RCC 7860 (cell line): ENCODE measurements around the gene PPAT.

Experiments used
- DNase-seq: peaks from one replicate; pipeline ENCODE4 v3.0.0-alpha.2; 2015; ENCODE audit warnings: low spot score
- FAIRE-seq: peaks from 2 replicates; lab custom pipeline; 2012; peaks lifted over from hg19 to GRCh38; lab: Jason Lieb, UNC

PPAT gene

DNA sequence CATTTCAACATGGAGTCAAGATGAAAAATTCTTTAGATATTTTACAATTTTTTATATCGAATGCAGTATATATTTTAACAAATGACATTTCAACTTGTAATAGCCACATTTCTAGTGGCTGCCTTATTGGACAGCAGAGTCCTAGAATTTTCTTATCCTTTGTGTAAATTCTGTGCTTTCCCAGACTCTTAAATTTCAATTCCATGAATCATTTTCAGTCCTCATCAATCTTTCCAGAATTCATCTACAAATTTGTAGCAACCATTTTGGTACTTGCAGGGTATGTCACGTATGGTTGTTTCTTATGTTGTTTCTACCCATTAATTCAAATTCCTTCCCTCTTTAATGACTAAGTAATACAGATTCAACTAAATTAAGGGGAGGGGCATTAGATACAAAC is 3.4 kb upstream of the PPAT start:
- DNase-seq (no peak), FAIRE-seq (no peak)

DNA sequence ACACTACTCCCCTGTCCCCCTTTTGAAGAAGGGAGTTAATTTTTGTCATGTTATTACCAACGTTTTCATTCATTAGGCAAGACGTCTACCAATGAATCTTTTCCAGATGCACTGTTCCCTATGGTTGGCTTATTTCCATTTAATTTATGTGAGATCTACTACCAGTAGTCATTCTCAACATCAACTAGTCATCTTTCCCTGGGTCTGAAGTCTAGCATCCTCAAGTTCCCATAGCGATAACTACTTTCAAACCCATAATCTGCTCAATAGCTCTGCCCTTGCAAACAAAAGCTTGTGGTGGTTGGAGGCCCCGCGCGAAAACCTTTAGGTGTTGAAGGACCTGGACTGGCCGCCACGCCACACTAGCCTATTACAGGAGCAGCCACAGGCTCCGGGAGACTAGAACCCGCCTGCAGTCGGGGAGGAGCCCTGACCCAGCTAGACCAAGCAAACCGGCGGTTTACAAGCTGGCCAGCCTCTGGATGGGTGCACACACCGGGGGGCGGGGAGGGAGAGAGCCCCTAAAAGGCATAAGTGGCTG is 746 bp downstream of the PPAT start:
- DNase-seq = peak; percentile 63
- FAIRE-seq = no peak

DNA sequence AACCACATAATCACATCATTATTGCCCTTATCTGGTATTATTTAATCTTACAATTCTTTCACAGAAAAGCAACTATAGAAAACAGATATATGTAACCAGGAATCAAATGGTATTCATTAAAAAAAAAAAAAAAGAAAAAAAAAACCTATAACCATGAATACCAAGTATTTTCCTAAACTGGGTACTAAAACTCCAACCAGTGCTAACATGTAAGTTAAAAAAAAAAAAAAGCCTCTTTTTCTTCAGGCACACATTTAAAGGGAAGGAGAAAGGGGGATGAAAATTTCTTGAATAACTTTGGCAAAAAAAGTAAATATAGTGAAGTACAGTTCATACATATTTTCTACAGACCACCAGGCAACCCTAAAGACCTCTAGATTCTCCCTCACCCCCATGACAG is 2.1 kb downstream of the PPAT start:
- no peak for DNase-seq

GRCh38 chr4:56430203-56430602 is 5.2 kb downstream of the PPAT start:
- no peak for DNase-seq

More for the DNA sequence above, 2.1 kb downstream of the PPAT start:
- no peak for FAIRE-seq

GRCh38 chr4:56427179-56427578 is 8.2 kb downstream of the PPAT start:
- no peak for DNase-seq
- FAIRE-seq = no peak

More at GRCh38 chr4:56430203-56430602, 5.2 kb downstream of the PPAT start:
- FAIRE-seq = no peak

- DNase-seq (no peak), FAIRE-seq (no peak)
Measured at GRCh38 chr4:56426273-56426672, 9.1 kb downstream of the PPAT start.

DNA sequence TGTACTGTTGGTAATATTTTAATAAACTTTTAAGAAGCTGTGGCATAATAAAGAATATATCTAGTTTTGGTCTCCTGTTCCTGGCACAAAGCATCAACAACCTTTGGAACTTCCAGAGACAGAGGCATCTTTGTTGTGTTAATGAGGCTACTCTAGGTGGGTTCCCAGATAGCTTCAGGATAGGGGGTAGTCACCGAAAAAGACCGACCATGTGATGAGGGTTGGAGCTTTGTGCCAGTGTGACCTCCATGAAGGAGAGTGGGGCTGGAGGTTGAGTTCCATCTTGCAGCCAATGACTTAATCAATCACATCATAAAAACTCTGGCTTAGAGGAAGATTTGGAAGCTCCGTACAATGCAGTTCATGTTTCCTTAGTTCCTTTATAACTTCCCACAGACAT is 9.9 kb downstream of the PPAT start:
- DNase-seq (no peak), FAIRE-seq (no peak)

DNA sequence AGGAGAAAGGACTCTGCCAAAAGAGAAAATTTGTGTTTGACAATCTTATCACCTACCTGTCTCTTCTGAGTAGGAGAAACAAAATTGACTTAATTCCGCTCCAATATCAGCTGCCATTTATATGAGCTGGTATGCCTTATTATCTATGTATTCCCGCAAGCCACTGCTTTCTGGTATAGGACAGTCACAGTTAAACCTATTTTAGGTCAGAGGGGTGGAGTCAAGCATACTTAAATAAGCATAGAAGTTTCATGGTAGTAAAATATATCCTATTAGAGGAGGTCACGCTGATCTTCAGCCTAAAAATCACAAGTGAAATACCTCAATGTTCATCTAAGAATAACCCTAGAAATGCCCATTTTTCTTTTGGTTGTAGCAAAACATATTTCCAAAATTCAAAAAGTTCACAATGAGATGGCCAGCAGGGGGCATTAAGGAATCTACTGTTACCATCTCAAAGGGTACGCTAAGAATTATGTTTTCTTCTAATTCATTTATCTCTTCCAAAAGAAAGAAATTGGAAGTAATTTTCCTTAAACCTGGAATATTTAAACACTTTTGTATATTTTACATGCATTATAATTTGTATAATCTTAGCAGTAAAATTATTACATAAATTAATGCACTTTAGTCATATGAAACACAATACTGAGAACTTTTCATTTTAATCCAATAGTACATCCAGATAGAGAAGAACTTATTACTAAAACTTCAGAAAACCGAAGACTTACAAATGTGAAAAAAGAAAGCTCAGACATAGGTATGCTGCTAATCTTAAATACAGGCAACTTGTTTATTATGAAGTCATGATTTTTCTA is 10.5 kb downstream of the PPAT start:
- FAIRE-seq (peak; percentile 74), DNase-seq (no peak)

DNA sequence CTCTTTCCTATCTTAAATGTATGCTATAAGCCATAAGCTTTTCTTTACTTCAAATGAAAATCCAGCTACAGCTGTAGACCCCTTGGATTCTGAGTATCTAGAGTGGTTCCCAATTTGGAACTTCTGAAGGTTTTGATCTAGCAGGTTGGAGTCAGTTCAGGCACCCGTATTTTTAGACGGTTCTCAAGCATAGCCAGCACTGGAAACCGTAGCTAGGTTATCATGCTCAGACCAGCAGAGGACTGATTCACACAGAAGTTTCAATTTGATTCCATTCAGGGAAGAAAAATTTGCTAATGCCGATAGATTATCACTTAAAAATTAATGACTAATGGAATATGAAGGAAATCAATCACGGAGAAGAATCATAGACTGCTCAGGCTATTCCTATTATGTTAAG is 11.2 kb downstream of the PPAT start:
- DNase-seq (no peak), FAIRE-seq (no peak)

GRCh38 chr4:56417396-56417795 is 18.0 kb downstream of the PPAT start:
- FAIRE-seq (no peak), DNase-seq (no peak)

DNA sequence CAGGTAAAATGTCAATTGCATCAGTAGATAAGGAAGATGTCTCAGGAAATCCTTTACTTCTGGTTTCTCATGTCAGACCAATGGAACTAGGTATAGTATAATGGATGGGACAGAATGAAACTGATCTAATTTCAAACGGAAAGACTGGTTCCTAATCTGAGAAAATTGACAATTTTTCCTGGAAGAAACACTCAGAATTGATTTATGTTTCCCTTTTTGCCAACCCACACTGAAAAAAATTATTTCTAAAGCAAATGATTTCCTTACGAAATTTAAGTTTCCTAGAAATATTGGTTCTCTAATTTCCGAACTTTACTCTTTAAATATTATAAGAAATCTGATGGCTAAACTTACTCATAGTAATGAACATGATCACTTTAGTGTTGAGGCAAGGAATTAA is 19.1 kb downstream of the PPAT start:
- DNase-seq = no peak
- no peak for FAIRE-seq

- FAIRE-seq = no peak
- DNase-seq = no peak
Measured at GRCh38 chr4:56414135-56414670, 21.2 kb downstream of the PPAT start.

- peak; percentile 92 for DNase-seq
- FAIRE-seq = peak; percentile 97
Measured at GRCh38 chr4:56410247-56411062, 25.0 kb downstream of the PPAT start.

DNA sequence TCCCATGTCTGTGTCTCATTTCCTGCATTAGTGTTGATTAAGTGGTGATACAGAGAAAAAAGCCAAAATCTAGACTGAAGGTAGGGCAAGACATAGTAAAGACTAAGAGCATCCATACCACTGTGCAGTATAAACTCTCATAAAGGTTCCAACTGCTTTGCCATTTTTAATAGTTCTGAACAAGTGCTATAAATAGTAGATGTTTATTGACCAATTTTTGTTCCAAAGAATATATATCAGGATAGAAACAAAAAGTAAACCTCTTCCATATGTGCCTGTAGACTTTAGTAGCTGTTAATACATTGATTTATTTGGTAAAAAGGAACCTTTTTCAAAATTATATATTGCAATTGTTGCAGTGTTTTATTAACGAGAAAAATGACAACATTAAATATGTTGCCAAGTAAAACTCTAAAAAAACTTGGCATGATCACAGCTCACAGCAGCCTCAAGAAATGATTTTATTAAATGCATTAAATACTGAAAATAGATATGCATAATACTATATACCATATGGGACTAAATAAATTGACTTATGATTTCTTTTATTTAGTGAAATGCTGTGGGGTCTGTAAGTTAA is 25.8 kb downstream of the PPAT start:
- DNase-seq = no peak
- FAIRE-seq = no peak

DNA sequence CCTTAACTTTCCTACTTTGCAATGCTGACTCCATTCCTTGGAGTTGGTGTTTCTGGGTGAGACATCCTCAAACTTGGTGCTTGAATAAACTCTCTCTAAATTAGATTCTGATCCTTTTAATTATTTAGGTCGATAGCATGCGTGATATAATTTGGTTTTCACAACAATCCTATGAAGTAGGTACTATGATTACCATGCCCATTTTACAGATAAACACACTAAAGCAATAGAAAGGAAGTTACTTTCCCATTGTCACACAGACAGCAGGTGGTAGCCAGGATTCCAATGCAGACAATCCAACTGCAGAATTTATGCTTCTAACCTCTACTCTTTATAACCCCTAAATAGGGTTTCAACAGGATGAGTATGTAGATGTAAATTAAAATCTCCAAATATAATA is 26.4 kb downstream of the PPAT start:
- no peak for DNase-seq
- FAIRE-seq = no peak

GRCh38 chr4:56406151-56406550 is 29.3 kb downstream of the PPAT start:
- FAIRE-seq = no peak
- DNase-seq = no peak

DNA sequence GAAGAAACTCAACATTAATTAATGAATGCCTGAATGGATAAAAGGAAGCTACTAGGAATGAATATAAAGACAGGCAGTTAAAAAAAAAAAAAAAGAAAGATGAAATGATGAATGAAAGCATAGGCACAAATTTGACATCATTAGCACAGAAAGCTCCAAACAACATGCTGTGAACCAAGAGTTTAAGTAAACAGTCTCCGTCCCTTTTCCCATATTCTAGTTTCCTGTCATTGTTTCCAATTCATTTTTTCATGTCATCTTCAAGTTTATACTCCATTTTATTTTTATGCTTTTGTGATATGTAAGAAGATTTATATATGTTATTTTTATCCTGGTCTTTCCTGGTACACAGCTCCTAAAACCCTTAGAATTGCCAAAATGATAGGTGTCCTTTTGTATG is 30.4 kb downstream of the PPAT start:
- DNase-seq = no peak
- no peak for FAIRE-seq

DNA sequence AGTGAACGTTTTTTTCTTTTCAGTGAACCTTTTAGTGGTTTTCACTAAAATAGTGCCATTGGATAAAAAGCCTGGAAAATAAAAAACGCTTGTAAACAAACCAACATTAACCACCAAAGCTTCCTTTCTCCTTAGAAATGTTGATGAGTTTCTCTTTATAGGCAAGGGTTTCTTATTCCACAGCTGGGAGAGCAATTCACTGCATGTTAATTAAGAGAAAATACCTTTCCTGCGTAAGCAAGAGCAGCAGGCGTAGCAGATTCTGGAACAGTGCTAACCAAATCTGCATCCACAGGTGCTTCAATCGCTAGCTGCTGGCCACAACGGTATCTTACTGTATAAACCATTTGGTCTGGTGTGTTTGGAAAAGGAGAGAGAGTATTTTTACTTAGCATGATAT is 34.9 kb downstream of the PPAT start:
- DNase-seq (no peak), FAIRE-seq (no peak)

DNA sequence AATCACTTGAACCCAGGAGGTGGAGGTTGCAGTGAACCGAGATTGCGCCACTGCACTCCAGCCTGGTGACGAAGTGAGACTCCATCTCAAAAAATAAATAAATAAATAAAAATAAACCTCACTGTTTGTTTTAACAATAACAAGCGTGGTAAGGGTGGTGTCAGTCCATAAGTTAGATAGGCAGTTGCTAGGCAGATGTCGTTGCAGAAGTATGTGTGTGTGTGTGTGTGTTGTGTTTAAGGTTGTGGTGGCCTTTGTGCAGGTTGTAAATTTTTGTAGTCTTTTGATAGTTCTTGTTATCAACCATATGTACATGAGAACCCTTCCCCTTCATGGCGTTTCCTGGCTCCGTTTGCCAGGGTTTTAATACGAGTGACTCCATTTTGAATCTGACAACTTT is 44.1 kb downstream of the PPAT start:
- FAIRE-seq (no peak), DNase-seq (no peak)

DNA sequence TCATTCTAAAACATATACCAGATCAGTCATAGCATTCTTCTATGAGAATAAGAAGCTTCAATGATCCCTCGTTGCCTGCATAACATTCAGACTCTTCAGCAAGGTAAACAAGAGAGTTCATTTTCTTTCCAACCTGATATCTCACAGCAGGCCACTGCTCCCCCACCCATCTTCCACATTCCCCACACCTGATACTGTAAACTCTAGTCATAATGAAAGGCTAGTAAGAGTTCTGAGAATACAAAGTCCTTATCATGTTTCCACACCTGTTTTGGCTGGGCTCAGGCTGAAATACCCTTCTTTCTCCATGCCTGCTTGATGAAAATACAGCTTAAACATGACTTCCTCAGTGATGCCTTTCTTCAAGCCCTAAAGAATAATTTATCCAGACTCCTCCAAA is 45.9 kb downstream of the PPAT start:
- DNase-seq (no peak), FAIRE-seq (no peak)

GRCh38 chr4:56388306-56388705 is 47.1 kb downstream of the PPAT start:
- FAIRE-seq (no peak), DNase-seq (no peak)
